ENCODE results near the gene PRMT1.

Gene PRMT1

DNA sequence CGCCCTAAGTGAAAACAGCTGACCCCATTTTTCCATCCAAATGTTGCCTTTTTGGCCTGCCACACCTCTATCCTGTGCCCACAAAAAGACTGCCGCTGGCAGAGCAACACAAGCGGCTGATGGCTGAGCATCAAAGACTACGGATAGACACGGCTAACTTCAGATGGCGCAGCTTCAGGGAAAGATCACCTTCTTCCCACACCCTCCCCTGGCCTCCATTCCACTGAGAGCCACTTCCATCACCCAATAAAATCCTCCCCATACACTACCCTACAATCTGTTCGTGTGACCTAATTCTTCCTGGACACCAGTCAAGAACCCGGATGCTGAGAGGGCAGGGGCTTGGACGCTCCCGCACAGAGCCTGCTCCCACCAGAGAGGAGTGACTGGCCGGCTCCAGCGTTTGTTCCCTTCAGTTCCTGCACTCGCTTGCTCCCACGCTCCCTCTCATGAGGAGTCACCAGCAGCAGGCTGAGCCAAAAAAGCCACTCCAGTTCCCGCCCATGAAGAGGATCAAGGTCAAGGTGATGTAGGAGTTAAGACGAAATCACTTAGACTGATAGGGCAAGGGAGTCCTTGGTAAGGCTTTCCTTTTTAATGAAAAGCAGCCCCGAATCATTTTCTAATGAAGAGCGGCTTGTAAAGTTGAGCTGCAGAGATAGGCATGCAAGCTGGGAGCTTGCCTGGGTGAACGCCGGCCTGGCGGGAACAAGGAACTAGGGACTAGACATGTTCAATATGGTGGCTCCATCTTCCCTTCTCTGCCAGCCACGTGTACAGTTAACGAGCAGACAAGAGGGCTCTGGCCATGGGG, 50.4 kb downstream of the PRMT1 start:
- Histone ChIP-seq H3K9me3 (replicated peaks in 1 of 11) (peaks cover under 1 to 17% (median 5%) of the 10 kb centered on the region in 11 experiments; a peak in 16 of 22 replicates), H4K20me1 (no peaks in the 10 kb centered on the region), H3K4me1 (peaks cover 0 to 9% (median 0%) of the 10 kb centered on the region in 10 experiments; a peak in 3 of 20 replicates), H3K4me2 (no peak overlapping the region), H3K27ac (no peak overlapping the region), H3K27me3 (no peaks in the 10 kb centered on the region), H3K4me3 (no peak overlapping the region), H3K9ac (no peak overlapping the region), H3K36me3 (no peaks in the 10 kb centered on the region)
- no peak for TF ChIP-seq Cebpa-rat (IDR thresholded peaks at IDR 0.05)

DNA sequence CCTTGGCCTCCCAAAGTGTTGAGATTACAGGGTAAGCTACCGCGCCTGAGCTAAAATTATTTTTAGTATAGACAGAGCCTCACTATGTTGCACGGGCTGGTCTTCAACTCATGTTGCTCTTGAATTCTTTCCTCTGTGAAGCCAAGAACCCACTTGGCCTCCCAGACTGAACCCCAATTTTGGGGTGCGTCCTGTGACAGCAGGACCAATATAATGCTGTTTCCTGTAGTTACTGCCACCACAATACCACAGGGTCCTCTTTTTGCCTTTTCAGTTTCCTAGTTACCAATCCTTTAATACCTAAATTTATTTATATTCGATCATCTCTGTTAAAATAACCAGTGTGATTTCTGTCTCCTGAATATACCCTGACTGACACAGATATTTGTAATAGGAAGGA, 53.1 kb downstream of the PRMT1 start:
- 0 out of 22 replicates have a peak overlapping the region, but pooled peaks of 1 of the 11 experiments have one; percentile 15 for H3K4me2 ChIP-seq
- TF ChIP-seq Cebpa-rat (IDR thresholded peaks at IDR 0.05), result no peak
- peaks cover 0 to 9% (median 0%) of the 10 kb centered on the region in 10 experiments; a peak in 3 of 20 replicates for H3K4me1 ChIP-seq
- H3K9me3 ChIP-seq (replicated peaks in 1 of 11), result peaks cover 0 to 5% (median 0%) of the 10 kb centered on the region in 11 experiments; a peak in 1 of 22 replicates
- H3K27me3 ChIP-seq, result no peaks in the 10 kb centered on the region
- no peak overlapping the region for H3K27ac ChIP-seq
- no peaks in the 10 kb centered on the region for H3K36me3 ChIP-seq
- H3K4me3 ChIP-seq, result no peak overlapping the region
- H4K20me1 ChIP-seq, result no peaks in the 10 kb centered on the region
- no peak overlapping the region for H3K9ac ChIP-seq
